Measurements from ENCODE around the gene PLXNA4. TPM values are rescaled to one million over a fixed set of nuclear protein-coding genes. Genes with fewer than 3 reads are reported as not detected.

The PLXNA4 gene
- total and polyA plus RNA-seq, 2 donors from 2014 or later: 0.17 to 3.5 TPM

DNA sequence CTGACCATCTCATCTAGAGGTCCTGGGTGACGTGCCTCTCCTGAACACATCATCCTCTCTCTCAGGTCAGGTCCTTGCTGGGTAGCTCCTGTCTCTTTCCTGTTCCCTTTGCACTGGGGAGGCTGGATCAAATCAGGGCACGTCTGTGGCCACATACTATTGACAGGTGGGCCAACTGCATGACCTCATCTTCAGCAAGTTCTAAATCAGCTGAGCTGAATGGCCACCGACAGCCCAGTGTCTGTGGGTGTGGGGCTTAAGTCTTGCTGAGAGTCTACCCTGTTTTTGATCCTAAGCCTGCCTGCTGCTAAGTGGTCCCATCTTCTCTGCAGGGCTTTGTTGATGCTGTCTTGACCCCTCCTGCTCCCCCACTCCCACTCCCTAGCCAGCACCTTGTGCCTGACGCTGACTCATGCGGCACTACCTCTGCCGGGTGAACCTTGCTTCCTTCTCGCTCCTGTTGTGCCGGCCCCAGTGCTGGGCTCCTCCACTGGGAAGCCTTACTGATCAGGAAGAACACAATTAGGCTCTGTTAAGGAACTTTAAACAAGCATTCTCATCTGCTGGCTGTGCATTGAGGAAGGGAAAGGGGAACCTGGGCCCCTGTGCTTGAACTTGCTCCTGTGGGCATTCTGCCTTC is 440.4 kb downstream of the PLXNA4 start:
- TF ChIP-seq, protein P1, sequence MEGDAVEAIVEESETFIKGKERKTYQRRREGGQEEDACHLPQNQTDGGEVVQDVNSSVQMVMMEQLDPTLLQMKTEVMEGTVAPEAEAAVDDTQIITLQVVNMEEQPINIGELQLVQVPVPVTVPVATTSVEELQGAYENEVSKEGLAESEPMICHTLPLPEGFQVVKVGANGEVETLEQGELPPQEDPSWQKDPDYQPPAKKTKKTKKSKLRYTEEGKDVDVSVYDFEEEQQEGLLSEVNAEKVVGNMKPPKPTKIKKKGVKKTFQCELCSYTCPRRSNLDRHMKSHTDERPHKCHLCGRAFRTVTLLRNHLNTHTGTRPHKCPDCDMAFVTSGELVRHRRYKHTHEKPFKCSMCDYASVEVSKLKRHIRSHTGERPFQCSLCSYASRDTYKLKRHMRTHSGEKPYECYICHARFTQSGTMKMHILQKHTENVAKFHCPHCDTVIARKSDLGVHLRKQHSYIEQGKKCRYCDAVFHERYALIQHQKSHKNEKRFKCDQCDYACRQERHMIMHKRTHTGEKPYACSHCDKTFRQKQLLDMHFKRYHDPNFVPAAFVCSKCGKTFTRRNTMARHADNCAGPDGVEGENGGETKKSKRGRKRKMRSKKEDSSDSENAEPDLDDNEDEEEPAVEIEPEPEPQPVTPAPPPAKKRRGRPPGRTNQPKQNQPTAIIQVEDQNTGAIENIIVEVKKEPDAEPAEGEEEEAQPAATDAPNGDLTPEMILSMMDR (IDR thresholded peaks at IDR 0.05; ENCODE audit: borderline replicate concordance, extremely low read depth, insufficient read depth): no peak
- intact Hi-C loops (cut with DNase I): no loop called here
- Histone ChIP-seq H3K27me3 (ENCODE audit: control insufficient read depth, insufficient read depth, low read length) (no peaks in the 10 kb centered on the region), H3K9me3 (ENCODE audit: control insufficient read depth in 2 of 3, insufficient read depth in 1 of 3, low read length in 3 of 3) (no peaks in the 10 kb centered on the region), H3K36me3 (ENCODE audit: control insufficient read depth in 2 of 3, insufficient read depth in 3 of 3, low read length in 3 of 3) (no peaks in the 10 kb centered on the region), H3K4me1 (ENCODE audit: control insufficient read depth in 2 of 3, insufficient read depth in 2 of 3, low read depth in 1 of 3, low read length in 3 of 3) (no peaks in the 10 kb centered on the region), H3K9ac (ENCODE audit: low read length in 3 of 3) (no peak overlapping the region), H3K4me3 (ENCODE audit: low read length in 3 of 3) (no peak overlapping the region), H3K27ac (ENCODE audit: low read depth in 2 of 2, low read length in 2 of 2) (no peak overlapping the region)
- FAIRE-seq (no peak), DNase-seq (no peak)

DNA sequence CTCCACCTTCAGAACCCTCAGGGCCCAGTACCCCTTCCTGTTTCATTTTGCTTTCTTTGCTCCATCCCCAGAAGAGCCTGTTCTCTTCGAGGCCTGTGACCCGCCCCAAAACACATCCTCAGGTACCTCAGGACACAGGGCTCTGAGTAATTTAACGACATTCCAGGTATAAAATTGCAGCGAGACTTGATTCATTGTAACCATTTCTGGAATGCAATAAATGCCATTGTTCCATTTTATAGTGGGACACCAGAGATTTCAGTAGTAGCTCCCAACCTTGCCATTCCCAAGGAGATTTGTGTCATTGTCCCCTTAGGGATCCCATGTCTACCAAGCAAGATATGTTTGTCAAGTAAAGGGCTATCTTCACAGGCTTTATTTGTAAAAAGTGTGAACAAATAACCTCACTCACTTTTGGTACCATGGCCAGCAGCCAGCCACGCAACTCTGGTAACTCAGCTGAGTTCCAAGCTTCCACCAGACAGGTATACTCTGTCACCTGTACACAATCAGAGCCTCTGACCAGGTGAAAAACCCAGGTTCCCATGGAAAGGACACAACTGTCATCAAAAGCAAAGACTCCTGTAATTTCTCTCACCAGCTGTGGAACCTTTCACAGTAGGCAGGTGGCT is 441.3 kb downstream of the PLXNA4 start:
- Histone ChIP-seq H3K4me1 (ENCODE audit: control insufficient read depth in 2 of 3, insufficient read depth in 2 of 3, low read depth in 1 of 3, low read length in 3 of 3) (no peaks in the 10 kb centered on the region), H3K4me3 (ENCODE audit: low read length in 3 of 3) (no peak overlapping the region), H3K9ac (ENCODE audit: low read length in 3 of 3) (no peak overlapping the region), H3K9me3 (ENCODE audit: control insufficient read depth in 2 of 3, insufficient read depth in 1 of 3, low read length in 3 of 3) (no peaks in the 10 kb centered on the region), H3K27ac (ENCODE audit: low read depth in 2 of 2, low read length in 2 of 2) (no peak overlapping the region), H3K27me3 (ENCODE audit: control insufficient read depth, insufficient read depth, low read length) (no peaks in the 10 kb centered on the region), H3K36me3 (ENCODE audit: control insufficient read depth in 2 of 3, insufficient read depth in 3 of 3, low read length in 3 of 3) (no peaks in the 10 kb centered on the region)
- DNase-seq (peak in 2 of 5 donors; percentile 12 to 24), FAIRE-seq (no peak)
- intact Hi-C loops (cut with DNase I): no loop called here
- TF ChIP-seq, protein P1 (IDR thresholded peaks at IDR 0.05; ENCODE audit: borderline replicate concordance, extremely low read depth, insufficient read depth): no peak

DNA sequence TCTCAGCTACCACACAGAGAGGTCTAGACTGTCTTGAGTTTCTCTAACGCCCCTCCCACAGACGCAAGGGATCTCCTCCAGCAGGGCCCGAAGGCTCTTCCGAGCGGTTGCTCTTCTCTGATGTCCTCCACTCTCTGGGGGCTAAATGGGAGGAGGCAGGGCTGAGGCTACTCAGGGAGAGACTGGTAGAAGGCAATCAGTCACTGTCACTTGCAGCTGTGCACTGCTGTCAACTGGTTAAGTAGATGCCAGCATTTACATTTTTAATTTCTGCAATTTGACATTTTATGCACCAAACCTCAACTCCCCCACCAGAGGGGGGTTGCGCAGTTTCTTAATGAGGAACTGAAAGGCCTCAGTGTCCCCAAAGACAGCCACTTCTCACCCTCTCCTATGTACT is 442.8 kb downstream of the PLXNA4 start:
- DNase-seq (no peak), FAIRE-seq (no peak)
- intact Hi-C loops (cut with DNase I): no loop called here
- no peak overlapping the region for H3K27ac ChIP-seq (ENCODE audit: low read depth in 2 of 2, low read length in 2 of 2)
- H3K27me3 ChIP-seq (ENCODE audit: control insufficient read depth, insufficient read depth, low read length): no peaks in the 10 kb centered on the region
- no peaks in the 10 kb centered on the region for H3K9me3 ChIP-seq (ENCODE audit: control insufficient read depth in 2 of 3, insufficient read depth in 1 of 3, low read length in 3 of 3)
- H3K4me3 ChIP-seq (ENCODE audit: low read length in 3 of 3): no peak overlapping the region
- TF ChIP-seq, protein P1 (IDR thresholded peaks at IDR 0.05; ENCODE audit: borderline replicate concordance, extremely low read depth, insufficient read depth): no peak
- H3K36me3 ChIP-seq (ENCODE audit: control insufficient read depth in 2 of 3, insufficient read depth in 3 of 3, low read length in 3 of 3): no peaks in the 10 kb centered on the region
- no peaks in the 10 kb centered on the region for H3K4me1 ChIP-seq (ENCODE audit: control insufficient read depth in 2 of 3, insufficient read depth in 2 of 3, low read depth in 1 of 3, low read length in 3 of 3)
- H3K9ac ChIP-seq (ENCODE audit: low read length in 3 of 3): no peak overlapping the region
